ENCODE data around the gene HECW1.

The HECW1 gene

GRCh38 chr7:43385309-43385680, 272.8 kb downstream of the HECW1 start:
- no peak for DNase-seq

DNA sequence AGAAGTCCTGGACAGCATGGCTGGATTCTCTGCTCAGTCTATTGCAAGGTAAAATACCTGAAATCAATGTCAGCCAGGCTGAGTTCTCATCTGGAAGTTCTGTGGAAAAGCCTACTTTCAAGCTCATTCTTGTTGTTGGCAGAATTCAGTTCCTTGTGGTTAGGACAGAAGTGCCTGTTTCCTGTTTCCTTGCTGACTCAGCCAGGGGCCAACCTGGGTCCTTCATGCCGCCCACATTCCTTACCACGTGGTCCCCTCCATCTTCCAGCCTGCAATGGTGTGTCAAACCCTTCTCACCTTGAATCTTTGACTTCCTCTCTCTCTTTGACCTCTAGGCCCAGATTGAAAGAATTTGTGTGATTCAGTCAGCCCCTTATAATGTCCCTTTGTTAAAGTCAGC, 273.4 kb downstream of the HECW1 start:
- no peak for DNase-seq

DNA sequence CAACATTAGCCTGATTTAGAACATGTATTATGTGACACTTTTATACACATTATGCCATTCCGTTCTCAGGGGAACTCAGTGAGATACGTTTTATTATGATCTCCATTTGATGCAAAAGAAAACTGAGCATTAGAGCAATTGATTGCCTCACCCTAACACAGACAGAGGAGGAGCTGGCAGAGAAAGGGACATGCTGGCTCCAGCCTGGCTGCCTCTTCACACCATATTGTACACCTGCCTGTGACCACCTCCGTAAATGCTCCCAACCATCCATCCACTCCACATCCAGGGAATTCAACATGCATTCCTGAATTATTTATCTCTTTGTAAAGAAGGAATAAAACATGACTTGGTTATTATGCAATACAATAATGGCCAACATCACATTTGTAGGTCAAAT, 275.5 kb downstream of the HECW1 start:
- no peak for DNase-seq

DNA sequence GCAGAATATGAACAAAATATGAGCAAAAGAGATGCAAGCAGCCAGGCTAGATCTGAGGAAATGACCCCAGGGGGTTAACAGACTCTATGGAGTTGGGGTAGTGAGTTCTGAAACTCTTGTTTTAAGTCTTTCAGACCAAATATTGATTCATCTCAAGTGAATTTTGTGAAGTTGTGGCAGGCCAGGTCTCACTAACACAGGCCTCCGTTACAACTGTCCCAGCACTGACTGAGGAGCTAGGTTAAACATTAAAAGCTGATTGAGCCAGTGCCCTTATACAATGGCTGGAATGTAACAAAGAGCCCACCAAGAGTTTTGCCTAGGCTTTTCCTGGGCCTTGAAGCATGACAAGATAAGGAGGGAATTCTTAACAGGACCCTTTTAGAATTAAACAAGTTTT, 278.1 kb downstream of the HECW1 start:
- no peak for DNase-seq

DNA sequence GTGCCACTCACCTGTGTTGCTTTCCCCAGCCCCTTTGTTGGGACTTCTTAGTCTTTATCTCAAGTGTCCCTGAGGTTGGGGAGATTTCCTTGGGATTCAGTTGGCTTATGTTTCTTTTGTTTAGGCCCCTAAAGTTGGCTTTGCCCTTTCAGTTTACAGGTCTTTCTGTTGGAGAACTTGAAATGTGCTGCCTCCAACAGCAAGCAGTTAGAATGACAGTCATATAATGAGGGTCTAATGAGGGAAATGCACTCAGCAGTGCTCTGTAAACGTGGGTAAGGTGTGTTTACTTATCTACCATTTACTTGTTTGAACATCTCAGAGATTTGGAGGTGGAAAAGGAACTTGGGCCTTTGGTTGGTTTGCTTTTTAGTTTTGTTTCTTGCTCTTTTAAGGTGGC, 279.1 kb downstream of the HECW1 start:
- DNase-seq = no peak

DNA sequence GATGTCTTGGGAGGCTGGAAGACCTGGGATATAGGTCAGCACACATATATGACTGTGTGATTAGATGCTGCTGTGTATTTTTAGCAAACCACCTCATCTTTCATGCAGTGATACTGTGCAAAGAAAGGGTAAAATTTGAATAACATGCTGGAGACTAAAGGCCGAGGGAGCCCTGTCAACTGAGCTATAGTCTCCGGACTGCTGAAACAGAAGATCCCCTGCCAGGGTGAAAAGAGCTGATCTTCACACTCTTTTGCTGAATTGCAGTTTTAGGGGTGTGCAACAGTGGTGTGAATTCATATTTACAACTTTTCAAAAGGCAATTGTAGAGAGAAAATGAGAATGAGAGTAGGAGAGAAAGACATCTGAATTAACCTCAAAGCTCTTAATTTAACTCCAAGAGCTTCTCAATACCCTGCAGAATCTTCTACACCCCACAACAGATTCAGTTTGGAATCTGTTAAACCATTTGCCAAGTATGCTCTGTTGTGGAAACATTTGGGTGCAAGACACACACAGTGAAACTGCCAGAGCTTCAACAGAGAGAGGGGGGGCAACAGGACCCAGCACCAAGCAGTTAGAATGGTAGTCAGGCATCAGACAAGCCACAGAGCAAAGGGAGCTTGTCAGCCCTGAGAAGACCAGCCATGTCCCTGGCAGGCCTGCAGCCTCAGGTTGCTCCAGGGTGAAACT, 280.3 kb downstream of the HECW1 start:
- DNase-seq = no peak

GRCh38 chr7:43394441-43395130, 282.1 kb downstream of the HECW1 start:
- no peak for DNase-seq

- no peak for DNase-seq
These were observed 282.9 kb downstream of the HECW1 start for GRCh38 chr7:43395351-43395750.

DNA sequence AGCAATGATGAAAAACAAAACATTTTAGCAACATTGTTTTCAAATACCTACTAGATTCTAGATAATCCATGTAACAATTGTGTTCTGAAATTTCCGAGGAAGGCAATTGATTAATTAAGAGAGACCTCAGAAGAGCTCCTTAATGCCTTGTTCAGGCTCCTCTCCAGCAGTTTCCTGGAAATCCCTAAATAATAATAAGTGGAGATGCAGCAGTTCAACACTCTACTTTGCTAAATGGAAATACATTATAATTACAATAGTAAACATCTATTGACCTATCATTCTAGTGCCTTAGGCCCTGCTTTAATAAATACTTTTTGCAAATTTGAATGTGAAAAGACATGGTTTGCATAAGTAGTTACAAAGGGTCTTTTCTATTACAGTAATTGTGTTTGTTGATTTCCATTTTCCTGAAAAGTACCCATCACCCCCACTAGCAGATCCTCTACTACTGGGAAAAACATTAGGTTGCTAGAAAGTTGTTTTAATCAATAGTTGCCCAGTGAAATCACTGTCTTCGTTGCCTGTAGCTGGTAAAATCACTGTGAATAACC, 283.8 kb downstream of the HECW1 start:
- DNase-seq = no peak

- DNase-seq = no peak
These were observed 286.4 kb downstream of the HECW1 start for GRCh38 chr7:43398831-43399230.

DNA sequence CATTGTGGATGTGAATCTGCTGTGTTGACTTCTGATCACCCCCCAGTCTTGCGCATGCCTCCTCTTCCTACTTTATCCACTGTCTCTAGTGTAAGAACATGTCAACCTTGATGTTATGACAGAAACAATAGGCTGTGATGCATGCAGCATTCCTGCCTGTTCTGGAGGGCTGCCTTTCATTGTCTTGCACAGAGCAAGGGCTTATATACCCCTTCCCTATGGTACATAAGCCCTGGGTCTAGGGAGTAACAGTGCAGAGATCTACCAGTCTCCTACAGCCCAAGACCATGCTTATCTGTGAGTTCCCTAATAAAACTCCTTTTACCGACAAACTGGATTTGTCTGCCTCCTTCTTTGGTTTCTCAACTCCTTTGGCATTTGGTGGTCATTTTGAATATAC, 293.5 kb downstream of the HECW1 start:
- no peak for DNase-seq

DNA sequence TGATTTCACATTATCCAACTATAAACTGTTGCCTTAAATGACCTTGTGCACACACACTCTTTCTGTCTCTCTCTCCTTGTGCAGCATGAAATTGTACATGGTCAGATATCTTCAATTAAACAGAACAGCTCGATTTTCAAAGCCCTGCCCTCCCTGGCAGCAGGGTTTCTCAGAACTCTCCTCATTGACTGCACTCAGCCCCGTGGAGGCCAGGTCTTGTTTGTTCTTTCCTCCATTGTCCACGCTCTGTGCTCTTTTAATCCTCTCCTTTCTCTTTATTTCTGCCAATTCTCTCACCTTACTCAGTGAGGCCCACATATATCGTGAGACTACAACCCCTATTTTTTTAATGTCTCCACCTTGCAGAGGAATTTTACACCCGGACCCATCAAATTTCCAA, 294.5 kb downstream of the HECW1 start:
- no peak for DNase-seq

DNA sequence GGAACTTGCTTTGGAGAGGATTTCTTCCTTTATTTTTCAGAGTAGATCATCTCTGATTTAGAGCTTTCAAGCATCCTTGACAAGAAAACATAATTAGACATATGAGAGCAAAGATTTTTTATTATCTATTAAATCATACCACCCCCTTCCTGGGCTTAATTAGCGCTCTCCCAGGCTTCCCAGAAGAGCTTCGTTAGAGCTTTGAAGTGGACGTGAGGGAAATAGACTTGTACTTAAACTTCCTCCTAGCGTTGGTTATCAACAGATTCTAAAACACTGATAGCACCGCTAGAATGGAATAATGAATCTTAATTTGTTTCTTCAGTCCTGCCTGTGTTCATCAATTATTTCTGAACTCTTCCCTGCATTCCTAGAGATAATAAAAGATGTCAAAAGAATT, 296.5 kb downstream of the HECW1 start:
- DNase-seq = no peak

GRCh38 chr7:43417455-43417854, 305.0 kb downstream of the HECW1 start:
- DNase-seq = no peak

DNA sequence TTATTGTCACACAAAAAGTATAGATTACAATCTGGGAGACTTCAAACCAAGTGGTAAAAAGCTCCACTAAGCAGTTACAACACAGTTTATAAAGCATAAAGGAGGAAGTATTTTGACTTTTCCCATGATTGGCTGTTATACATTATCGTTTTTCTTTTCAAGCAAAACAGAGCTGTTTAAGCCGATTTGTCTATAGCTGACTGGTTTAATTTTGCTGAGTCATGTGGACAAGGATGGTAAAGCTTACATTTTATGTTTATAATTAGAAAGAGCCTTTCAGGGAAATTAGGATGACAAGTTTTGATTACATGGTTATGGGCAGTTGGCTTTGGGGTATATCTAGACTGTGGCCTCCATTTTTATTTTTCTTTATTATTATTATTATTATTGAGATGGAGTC, 318.0 kb downstream of the HECW1 start:
- DNase-seq = no peak

DNA sequence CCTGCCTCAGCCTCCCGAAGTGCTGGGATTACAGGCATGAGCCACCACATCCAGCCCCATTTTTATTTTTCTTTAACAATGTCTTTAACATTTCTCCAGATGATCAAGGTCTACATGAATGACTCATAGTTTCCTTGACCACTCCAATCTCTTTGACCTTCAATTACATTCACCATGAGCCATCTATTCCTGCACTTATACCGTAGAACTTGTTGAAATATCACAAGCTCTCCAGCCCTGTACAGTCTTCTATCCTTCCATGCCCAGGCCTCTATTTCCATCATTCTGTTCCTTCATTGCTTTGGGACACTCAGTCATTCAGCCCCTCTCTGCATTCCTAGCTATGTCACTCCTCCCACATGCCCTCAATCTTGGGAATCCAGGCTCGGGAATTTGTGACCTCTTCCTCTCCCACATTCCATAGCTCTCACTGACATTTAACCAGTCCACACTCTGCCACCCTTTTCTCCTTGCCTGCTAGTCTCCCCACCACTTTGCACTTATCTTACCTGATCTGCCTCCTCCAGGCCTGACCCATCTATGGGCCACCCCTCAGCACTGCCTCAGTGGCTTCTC, 318.7 kb downstream of the HECW1 start:
- DNase-seq = no peak

GRCh38 chr7:43433639-43434038, 321.2 kb downstream of the HECW1 start:
- no peak for DNase-seq

DNA sequence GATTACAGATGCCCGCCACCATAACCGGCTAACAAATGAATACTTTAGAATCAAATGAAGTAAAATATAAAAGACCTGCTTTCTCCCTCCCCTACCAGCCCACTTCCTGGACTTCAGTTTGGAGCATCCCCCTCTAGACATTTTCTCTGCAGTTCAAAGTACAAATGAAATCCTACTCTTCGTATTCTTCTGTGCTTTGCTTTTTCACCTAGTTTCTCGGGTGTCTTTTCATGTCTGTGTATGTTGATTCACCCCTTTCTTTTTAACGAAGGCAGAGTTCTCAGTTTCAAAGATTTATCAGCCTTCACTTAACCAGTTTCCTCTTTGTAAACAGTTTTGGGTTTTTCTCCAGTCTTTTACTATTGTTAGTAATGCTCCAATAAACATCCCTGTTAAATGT, 324.6 kb downstream of the HECW1 start:
- no peak for DNase-seq

DNA sequence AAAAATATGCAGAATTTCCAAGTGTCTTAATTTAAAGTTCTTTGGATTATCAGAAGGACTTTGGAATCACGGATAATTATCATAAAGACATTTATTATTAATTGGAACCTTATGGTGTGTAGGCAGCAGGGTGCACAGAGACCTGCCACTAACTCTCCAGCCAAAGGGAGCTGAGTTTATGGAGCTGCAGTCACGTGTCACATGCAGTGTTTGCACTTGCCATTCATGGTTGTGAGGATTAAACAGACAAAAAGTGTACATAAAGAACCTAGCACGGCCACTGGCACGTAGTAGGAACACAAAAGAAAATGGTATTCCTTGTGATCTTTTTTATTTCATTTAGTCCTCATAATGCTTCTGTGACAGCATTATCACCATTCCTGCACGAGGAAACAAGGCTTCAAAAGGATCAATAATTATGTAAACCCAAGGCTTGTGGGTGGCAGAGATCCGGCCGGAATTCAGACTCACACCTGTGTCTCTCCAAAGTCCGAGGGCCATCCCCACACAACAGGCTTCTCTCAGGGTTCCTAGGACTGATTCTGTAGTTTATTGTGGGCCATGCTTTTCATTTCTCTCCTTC, 326.5 kb downstream of the HECW1 start:
- DNase-seq = no peak

DNA sequence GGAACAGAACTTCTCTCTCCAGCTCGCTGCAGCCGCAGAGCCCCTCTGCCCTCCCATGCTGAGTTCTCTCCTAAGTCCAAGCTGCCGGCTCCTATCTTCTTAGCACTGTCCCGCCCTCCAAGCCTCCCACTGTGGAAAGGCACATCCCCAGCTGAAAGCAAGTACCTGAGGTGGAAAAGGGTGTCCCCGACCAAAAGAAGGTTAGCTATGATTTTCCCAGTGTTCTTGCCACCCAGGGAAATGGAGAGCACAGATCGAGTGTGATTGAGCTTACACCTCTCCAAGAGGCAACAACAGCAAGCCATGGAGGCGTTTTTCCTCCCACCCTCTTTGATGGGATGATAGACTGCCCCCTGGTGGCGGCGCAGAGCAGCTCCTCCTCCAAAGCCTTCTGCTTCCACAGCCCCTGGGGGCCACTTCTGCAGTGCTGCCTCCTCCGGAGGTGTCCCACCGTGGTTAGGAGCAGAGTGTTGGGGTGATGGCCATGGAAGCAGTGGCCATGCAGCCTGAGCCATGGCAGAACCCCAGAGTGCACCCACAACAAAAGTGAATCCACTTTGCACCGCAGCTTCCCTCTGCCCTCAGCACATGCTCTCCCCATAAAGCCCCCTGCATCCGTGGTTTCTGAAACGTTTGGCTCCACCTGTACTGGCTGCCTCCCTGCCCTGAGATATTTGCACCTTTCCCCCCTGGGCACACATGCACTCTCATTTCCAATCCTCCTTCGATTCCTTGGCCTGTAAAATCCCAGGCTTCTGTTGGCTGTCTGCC, 327.4 kb downstream of the HECW1 start:
- peak; percentile 25 to 48 for DNase-seq

- no peak for DNase-seq
These were observed 329.0 kb downstream of the HECW1 start for GRCh38 chr7:43441231-43442130.

DNA sequence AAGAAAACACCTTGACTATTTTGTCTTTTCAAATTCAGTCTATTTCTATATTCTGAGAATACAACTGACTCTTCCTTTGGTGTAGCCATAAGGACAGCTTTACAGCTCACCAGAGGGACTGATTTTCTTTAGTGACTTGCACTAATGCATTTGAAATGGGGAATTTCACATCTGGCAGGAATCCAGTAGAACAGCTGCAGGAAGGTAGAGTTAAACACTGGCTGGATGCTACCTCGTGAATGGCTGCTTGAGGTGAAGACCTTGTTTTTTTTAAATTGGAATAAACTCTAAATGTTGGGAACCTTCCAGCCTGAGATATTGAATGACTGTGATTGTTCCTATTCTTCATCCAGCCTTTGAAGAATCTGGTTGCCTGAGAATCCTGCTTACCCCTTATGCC, 330.9 kb downstream of the HECW1 start:
- no peak for DNase-seq

Data from CD4-positive, alpha-beta T cell treated with Interferon alpha-2 for 1 hour (primary cell).